WTC11 (cell line): ENCODE results near the gene DUSP2. TPM values are rescaled to one million over a fixed set of nuclear protein-coding genes. Genes with fewer than 3 reads are reported as not detected.

ENCODE experiments used
- ATAC-seq: fragments of 200-7000 bp; cut with Tn5 transposase; 2 replicates; pipeline ENCODE4 v1.10.0; 2021; ENCODE audit warnings: mild to moderate bottlenecking, moderate library complexity
- CTCF ChIA-PET: fragments of 300-600 bp; sonication (Branson Sonifier 250); formaldehyde crosslinking; loops from one replicate; lab custom pipeline; 2021; ENCODE audit warnings: antibody characterized with exemption; lab: Charles Lee
- POLR2A ChIA-PET: fragments of 350-600 bp; sonication (Branson Sonifier 250); formaldehyde crosslinking; loops from one replicate; lab custom pipeline; 2021; ENCODE audit warnings: antibody characterized with exemption; lab: Charles Lee
- DNase-seq: peaks from one replicate; pipeline ENCODE4 v3.0.0; 2021; ENCODE audit warnings: low spot score
- H3K27ac Mint-ChIP-seq: 2 replicates; pipeline ENCODE4 v1.8.0; 2021; ENCODE audit warnings: mixed read lengths
- H3K27me3 Mint-ChIP-seq: 2 replicates; pipeline ENCODE4 v1.8.0; 2021; ENCODE audit warnings: low read depth, mild to moderate bottlenecking, moderate library complexity, mixed read lengths
- H3K36me3 Mint-ChIP-seq: 2 replicates; pipeline ENCODE4 v1.8.0; 2021; ENCODE audit warnings: mixed read lengths
- H3K4me1 Mint-ChIP-seq: 2 replicates; pipeline ENCODE4 v1.8.0; 2022; ENCODE audit warnings: mixed read lengths
- H3K4me3 Mint-ChIP-seq: 2 replicates; pipeline ENCODE4 v1.8.0; 2021; ENCODE audit warnings: mild to moderate bottlenecking, moderate library complexity, mixed read lengths
- H3K9me3 Mint-ChIP-seq: 2 replicates; pipeline ENCODE4 v1.8.0; 2021; ENCODE audit warnings: mixed read lengths
- CBFB ChIP-seq: sonication (generic); formaldehyde crosslinking; IDR thresholded peaks from 2 replicates; pipeline ENCODE4 v1.8.1; 2022; ENCODE audit warnings: mild to moderate bottlenecking, low read depth, missing genetic modification reagents
- CTCF ChIP-seq: fragments of 200-600 bp; IDR thresholded peaks from 2 replicates; pipeline ENCODE4 v1.8.0; 2022; ENCODE audit warnings: antibody characterized with exemption
- E2F1 ChIP-seq: sonication (generic); formaldehyde crosslinking; IDR thresholded peaks from 2 replicates; pipeline ENCODE4 v1.8.0; 2022; ENCODE audit warnings: mild to moderate bottlenecking, missing genetic modification reagents
- E2F4 ChIP-seq: sonication (generic); formaldehyde crosslinking; IDR thresholded peaks from 2 replicates; pipeline ENCODE4 v1.8.1; 2022; ENCODE audit warnings: low read depth, mild to moderate bottlenecking, moderate library complexity, missing genetic modification reagents, borderline replicate concordance
- ERG ChIP-seq: fragments of 250-450 bp; sonication (Bioruptor Pico); IDR thresholded peaks from 2 replicates; pipeline ENCODE4 v1.8.0; 2021; ENCODE audit warnings: mild to moderate bottlenecking
- ETV6 ChIP-seq: sonication (generic); formaldehyde crosslinking; IDR thresholded peaks from 2 replicates; pipeline ENCODE4 v1.8.1; 2022; ENCODE audit warnings: mild to moderate bottlenecking, missing genetic modification reagents
- GRHL2 ChIP-seq: fragments of 250-450 bp; sonication (Bioruptor Pico); IDR thresholded peaks from 2 replicates; pipeline ENCODE4 v1.8.0; 2022; ENCODE audit warnings: mild to moderate bottlenecking, moderate library complexity; ENCODE audit not compliant: insufficient replicate concordance, severe bottlenecking
- GTF2I ChIP-seq: fragments of 250-450 bp; sonication (Bioruptor Pico); conservative IDR thresholded peaks from 2 replicates; pipeline ENCODE4 v1.4.0; 2021; ENCODE audit warnings: mild to moderate bottlenecking
- PRRX2 ChIP-seq: fragments of 250-450 bp; sonication (Bioruptor Pico); IDR thresholded peaks from 2 replicates; pipeline ENCODE4 v1.8.0; 2021; ENCODE audit warnings: mild to moderate bottlenecking
- SOX15 ChIP-seq: fragments of 250-450 bp; sonication (Bioruptor Pico); IDR thresholded peaks from 2 replicates; pipeline ENCODE4 v1.9.0; 2021; ENCODE audit warnings: mild to moderate bottlenecking
- STAT6 ChIP-seq: sonication (generic); formaldehyde crosslinking; conservative IDR thresholded peaks from 2 replicates; pipeline ENCODE4 v1.8.1; 2023; ENCODE audit warnings: mild to moderate bottlenecking, low read depth, missing genetic modification reagents, moderate library complexity
- USF2 ChIP-seq: sonication (generic); formaldehyde crosslinking; IDR thresholded peaks from 2 replicates; pipeline ENCODE4 v1.8.1; 2023; ENCODE audit warnings: mild to moderate bottlenecking, missing genetic modification reagents, moderate library complexity
- ZBTB21 ChIP-seq: sonication (generic); formaldehyde crosslinking; IDR thresholded peaks from 2 replicates; pipeline ENCODE4 v1.8.1; 2023; ENCODE audit warnings: mild to moderate bottlenecking, missing genetic modification reagents, borderline replicate concordance
- ZNF121 ChIP-seq: sonication (generic); formaldehyde crosslinking; IDR thresholded peaks from 2 replicates; pipeline ENCODE4 v1.8.0; 2023; ENCODE audit warnings: missing genetic modification reagents
- ZNF138 ChIP-seq: sonication (generic); formaldehyde crosslinking; conservative IDR thresholded peaks from 2 replicates; pipeline ENCODE4 v1.8.1; 2022; ENCODE audit warnings: mild to moderate bottlenecking, moderate library complexity, missing genetic modification reagents
- ZNF425 ChIP-seq: fragments of 250-450 bp; sonication (Bioruptor Pico); conservative IDR thresholded peaks from 2 replicates; pipeline ENCODE4 v1.9.0; 2021; ENCODE audit warnings: mild to moderate bottlenecking
- ZNF671 ChIP-seq: fragments of 250-450 bp; sonication (Bioruptor Pico); IDR thresholded peaks from 2 replicates; pipeline ENCODE4 v1.8.0; 2021; ENCODE audit warnings: mild to moderate bottlenecking
- total RNA-seq: library from RNA; stranded (reverse); gene quantifications from 3 replicates; pipeline ENCODE4 v1.2.3, GENCODE V29; 2021

The DUSP2 gene
- total RNA-seq, 1 experiment from 2014 or later = 4.7 TPM

GRCh38 chr2:96175951-96176350 lies 30.7 kb upstream of the DUSP2 start:
- DNase-seq (no peak), ATAC-seq (no peak)
- Mint-ChIP-seq H3K9me3 (no peaks in the 10 kb centered on the region), H3K4me3 (no peak overlapping the region), H3K4me1 (no peaks in the 10 kb centered on the region), H3K27me3 (no peaks in the 10 kb centered on the region), H3K27ac (no peak overlapping the region), H3K36me3 (no peaks in the 10 kb centered on the region)
- POLR2A ChIA-PET = no interaction called here
- CTCF ChIA-PET = interaction anchor here (0.8 to 4.6 kb wide), 3 partner anchors 35 to 84 kb away, joined by 6 to 214 read pairs (median 6); partner anchors contain the start of genes ASTL and DUSP2
- TF ChIP-seq E2F4 (CRISPR knock-in tag) (no peak), GTF2I (no peak), ZBTB21 (no peak), PRRX2 (CRISPR knock-in tag) (no peak), ZNF671 (CRISPR knock-in tag) (no peak), ETV6 (CRISPR knock-in tag) (no peak), ZNF138 (no peak), STAT6 (CRISPR knock-in tag) (no peak), E2F1 (no peak)
- TF ChIP-seq, all 79 proteins: peak for 0

GRCh38 chr2:96174251-96175144 lies 29.3 kb upstream of the DUSP2 start:
- ATAC-seq = peak; percentile 98
- POLR2A ChIA-PET = interaction anchor here (1.1 kb wide), 2 partner anchors 36 to 86 kb away, joined by 3 to 7 read pairs; partner anchors contain the start of gene ASTL
- Mint-ChIP-seq H3K27me3 (no peaks in the 10 kb centered on the region), H3K9me3 (peaks cover 12% of the 10 kb centered on the region), H3K27ac (no peak overlapping the region), H3K36me3 (no peaks in the 10 kb centered on the region), H3K4me3 (no peak overlapping the region), H3K4me1 (no peaks in the 10 kb centered on the region)
- DNase-seq = peak; percentile 82
- CTCF ChIA-PET = interaction anchor here (0.5 to 4.6 kb wide), 49 partner anchors 9 to 221 kb away, joined by 3 to 214 read pairs (median 5); partner anchors contain the start of genes ADRA2B, ASTL, DUSP2 and NCAPH
- TF ChIP-seq CTCF = peak; percentile 76
- no peak for TF ChIP-seq ERG (CRISPR knock-in tag)

- no peaks in the 10 kb centered on the region for H3K36me3 Mint-ChIP-seq
- H3K4me3 Mint-ChIP-seq = no peak overlapping the region
- DNase-seq (no peak), ATAC-seq (no peak)
- H3K27ac Mint-ChIP-seq = no peak overlapping the region
- H3K9me3 Mint-ChIP-seq = peaks cover 18% of the 10 kb centered on the region
- peaks cover 7% of the 10 kb centered on the region for H3K4me1 Mint-ChIP-seq
- ChIA-PET POLR2A (no interaction called here), CTCF (no interaction called here)
- TF ChIP-seq CBFB (CRISPR knock-in tag) = no peak
- TF ChIP-seq USF2 (CRISPR knock-in tag) = no peak
- TF ChIP-seq SOX15 (CRISPR knock-in tag) = no peak
- TF ChIP-seq ZNF121 = no peak
- no peak for TF ChIP-seq ZNF425 (CRISPR knock-in tag)
- no peak for TF ChIP-seq GRHL2 (CRISPR knock-in tag)
- H3K27me3 Mint-ChIP-seq = no peaks in the 10 kb centered on the region
Measured at GRCh38 chr2:96171831-96172230, 26.6 kb upstream of the DUSP2 start.
